Activated T-helper 2 cell treated with anti-CD3 and anti-CD28 coated beads, Interferon-gamma antibody, Interleukin-2, Interleukin-4, amounts not matched to agents 10 μg/mL and 5 μg/mL and 100 μg/mL, durations not matched to agents 14 hours and 24 hours and 36 hours (primary cell): ENCODE measurements around the gene PALLD. TPM values are rescaled to one million over a fixed set of nuclear protein-coding genes. Genes with fewer than 3 reads are reported as not detected.
"Not testable (repeated sequence)": the region's sequence is repeated elsewhere in the genome, so short reads cannot be mapped to it uniquely, and the experiment has no call there.

Source experiments
- DNase-seq: peaks from one replicate; pipeline ENCODE4 v3.0.0; 2021; ENCODE audit warnings: low spot score
- H3K27ac Mint-ChIP-seq: one replicate; pipeline ENCODE4 v1.8.0; 2021; ENCODE audit warnings: mixed read lengths
- H3K27me3 Mint-ChIP-seq: one replicate; pipeline ENCODE4 v1.8.0; 2021; ENCODE audit warnings: low read depth, mixed read lengths
- H3K36me3 Mint-ChIP-seq: one replicate; pipeline ENCODE4 v1.8.0; 2021; ENCODE audit warnings: low read depth, mixed read lengths
- H3K4me1 Mint-ChIP-seq: one replicate; pipeline ENCODE4 v1.8.0; 2021; ENCODE audit warnings: low read depth, mixed read lengths
- H3K4me3 Mint-ChIP-seq: one replicate; pipeline ENCODE4 v1.8.0; 2021; ENCODE audit warnings: low read depth, mild to moderate bottlenecking, moderate library complexity, mixed read lengths
- H3K9me3 Mint-ChIP-seq: one replicate; pipeline ENCODE4 v1.8.0; 2021; ENCODE audit warnings: mixed read lengths
- intact Hi-C: fragments of 100-400 bp; cut with micrococcal nuclease; formaldehyde crosslinking; loops from one replicate; pipeline ENCODE4 v1.15.1; 2023
- total RNA-seq: library from RNA; stranded (reverse); gene quantifications from 2 replicates; pipeline ENCODE4 v1.2.3, GENCODE V29; 2022

Gene PALLD
- total RNA-seq, 1 donor from 2014 or later = 19.8 TPM

GRCh38 chr4:168502861-168503260 is 6.0 kb downstream of the PALLD start:
- Mint-ChIP-seq H3K27ac (no peak overlapping the region), H3K9me3 (no peaks in the 10 kb centered on the region), H3K4me3 (no peak overlapping the region), H3K36me3 (no peaks in the 10 kb centered on the region), H3K27me3 (peaks cover 27% of the 10 kb centered on the region), H3K4me1 (peaks cover 2% of the 10 kb centered on the region)
- intact Hi-C loops = no loop called here
- DNase-seq = no peak

DNA sequence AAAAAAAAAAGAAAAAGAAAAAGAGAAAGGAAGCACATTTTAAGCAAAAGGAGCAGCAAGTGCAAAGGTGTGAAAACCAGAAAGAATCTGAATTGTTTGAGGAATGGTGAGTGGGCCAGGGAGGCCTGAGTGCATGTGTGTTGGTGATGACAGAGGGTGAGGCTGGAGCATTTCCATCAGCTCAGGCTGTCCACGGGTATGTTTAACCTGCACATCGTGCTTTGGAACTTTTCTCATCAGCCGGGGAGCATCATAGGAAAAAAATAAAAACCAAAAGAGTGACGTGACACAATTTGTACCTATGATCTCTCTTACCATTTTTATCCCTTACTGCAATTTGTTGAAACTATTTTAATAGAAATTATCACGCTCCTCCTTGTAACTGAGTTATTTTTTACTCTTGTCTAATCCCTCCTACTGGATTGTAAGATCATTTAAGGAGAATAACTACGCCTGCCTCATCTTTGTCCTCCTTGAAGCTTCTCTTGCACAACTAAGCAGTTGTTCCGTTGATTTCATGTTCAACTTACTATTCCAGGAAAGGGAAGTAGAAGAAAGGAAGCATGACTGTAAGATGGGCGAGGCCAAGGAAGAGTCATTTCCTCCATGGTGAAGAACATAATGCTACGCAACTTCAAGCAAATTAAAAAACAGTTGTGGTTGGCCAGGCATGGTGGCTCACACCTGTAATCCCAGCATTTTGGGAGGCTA is 7.0 kb downstream of the PALLD start:
- H3K4me3 Mint-ChIP-seq = no peak overlapping the region
- intact Hi-C loops = no loop called here
- no peak for DNase-seq

GRCh38 chr4:168504526-168504925 is 7.7 kb downstream of the PALLD start:
- Mint-ChIP-seq H3K36me3 (no peaks in the 10 kb centered on the region), H3K27ac (no peak overlapping the region), H3K9me3 (no peaks in the 10 kb centered on the region), H3K27me3 (peaks cover 23% of the 10 kb centered on the region), H3K4me3 (no peak overlapping the region), H3K4me1 (peaks cover 4% of the 10 kb centered on the region)
- DNase-seq = no peak
- intact Hi-C loops = no loop called here

More for the DNA sequence above, 7.0 kb downstream of the PALLD start:
- Mint-ChIP-seq H3K4me1 (peaks cover 2% of the 10 kb centered on the region), H3K9me3 (no peaks in the 10 kb centered on the region), H3K36me3 (no peaks in the 10 kb centered on the region), H3K27ac (no peak overlapping the region), H3K27me3 (peaks cover 23% of the 10 kb centered on the region)

GRCh38 chr4:168506014-168506413 is 9.2 kb downstream of the PALLD start:
- peaks cover 16% of the 10 kb centered on the region for H3K4me1 Mint-ChIP-seq
- H3K36me3 Mint-ChIP-seq = no peaks in the 10 kb centered on the region
- peaks cover 15% of the 10 kb centered on the region for H3K27me3 Mint-ChIP-seq
- no peaks in the 10 kb centered on the region for H3K9me3 Mint-ChIP-seq
- intact Hi-C loops = no loop called here
- no peak overlapping the region for H3K27ac Mint-ChIP-seq
- H3K4me3 Mint-ChIP-seq = no peak overlapping the region
- DNase-seq = no peak

- H3K4me3 Mint-ChIP-seq = no peak overlapping the region
- H3K36me3 Mint-ChIP-seq = no peaks in the 10 kb centered on the region
- H3K27me3 Mint-ChIP-seq = peaks cover 9% of the 10 kb centered on the region
- intact Hi-C loops = no loop called here
- peaks cover 24% of the 10 kb centered on the region for H3K4me1 Mint-ChIP-seq
- no peaks in the 10 kb centered on the region for H3K9me3 Mint-ChIP-seq
- no peak overlapping the region for H3K27ac Mint-ChIP-seq
- no peak for DNase-seq
Observed at GRCh38 chr4:168507178-168507815, 10.4 kb downstream of the PALLD start.

DNA sequence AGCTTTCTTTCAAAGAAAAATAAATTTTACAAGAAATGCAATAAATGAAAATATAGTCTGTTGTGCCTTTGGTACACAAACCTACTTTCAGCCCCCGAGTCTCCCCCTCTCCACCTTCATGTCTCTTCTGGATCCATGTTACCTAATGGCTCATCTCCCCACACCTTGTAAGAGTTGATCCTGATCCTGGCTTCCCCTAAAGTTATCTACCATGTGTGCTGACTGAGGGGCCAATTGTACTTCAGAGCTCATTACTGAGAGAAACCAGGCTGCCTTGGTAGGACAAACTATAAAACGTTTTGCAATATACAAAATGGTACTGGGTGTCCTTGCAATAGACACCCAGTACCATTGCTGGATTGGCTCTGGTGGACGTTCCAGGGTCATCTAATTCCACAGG is 11.8 kb downstream of the PALLD start:
- H3K27ac Mint-ChIP-seq = no peak overlapping the region
- no peaks in the 10 kb centered on the region for H3K36me3 Mint-ChIP-seq
- peaks cover 14% of the 10 kb centered on the region for H3K27me3 Mint-ChIP-seq
- no peak overlapping the region for H3K4me3 Mint-ChIP-seq
- no peaks in the 10 kb centered on the region for H3K9me3 Mint-ChIP-seq
- intact Hi-C loops = no loop called here
- no peak for DNase-seq
- H3K4me1 Mint-ChIP-seq = peaks cover 28% of the 10 kb centered on the region

- H3K4me3 Mint-ChIP-seq = no peak overlapping the region
- intact Hi-C loops = loop anchor here (1.0 to 10.0 kb wide), 4 partner anchors 29 to 413 kb away; partner anchors contain the start of gene DDX60L
- H3K27me3 Mint-ChIP-seq = peaks cover 12% of the 10 kb centered on the region
- no peak overlapping the region for H3K27ac Mint-ChIP-seq
- peak; percentile 16 for DNase-seq
- no peaks in the 10 kb centered on the region for H3K36me3 Mint-ChIP-seq
- H3K4me1 Mint-ChIP-seq = peaks cover 26% of the 10 kb centered on the region
- no peaks in the 10 kb centered on the region for H3K9me3 Mint-ChIP-seq
Observed at GRCh38 chr4:168509786-168510185, 12.9 kb downstream of the PALLD start.

DNA sequence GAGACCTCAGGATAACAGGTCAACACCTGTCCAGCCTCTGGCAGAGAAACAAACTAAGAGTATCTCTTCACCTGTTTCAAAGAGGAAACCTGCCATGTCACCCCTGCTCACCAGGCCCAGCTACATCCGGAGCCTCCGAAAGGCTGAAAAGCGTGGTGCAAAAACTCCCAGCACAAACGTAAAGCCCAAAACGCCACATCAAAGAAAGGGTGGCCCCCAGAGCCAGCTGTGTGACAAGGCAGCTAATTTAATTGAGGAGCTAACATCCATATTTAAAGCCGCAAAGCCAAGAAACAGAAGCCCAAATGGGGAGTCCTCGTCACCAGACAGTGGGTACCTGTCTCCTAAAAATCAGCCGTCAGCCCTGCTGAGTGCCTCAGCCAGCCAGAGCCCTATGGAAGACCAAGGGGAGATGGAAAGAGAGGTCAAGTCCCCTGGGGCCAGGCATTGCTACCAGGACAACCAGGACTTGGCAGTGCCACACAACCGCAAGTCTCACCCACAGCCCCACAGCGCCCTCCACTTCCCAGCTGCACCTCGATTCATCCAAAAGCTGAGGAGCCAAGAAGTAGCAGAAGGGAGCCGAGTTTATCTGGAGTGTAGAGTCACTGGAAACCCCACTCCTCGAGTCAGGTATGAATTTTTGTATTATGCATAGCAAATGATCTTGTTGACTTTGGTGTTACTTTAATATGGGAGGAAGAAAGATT is 15.1 kb downstream of the PALLD start:
- Mint-ChIP-seq H3K27me3 (peaks cover 19% of the 10 kb centered on the region), H3K27ac (no peak overlapping the region), H3K4me3 (no peak overlapping the region), H3K9me3 (no peaks in the 10 kb centered on the region), H3K36me3 (no peaks in the 10 kb centered on the region), H3K4me1 (peaks cover 26% of the 10 kb centered on the region)
- DNase-seq = peak; percentile 29
- intact Hi-C loops = loop anchor here (5.0 to 10.0 kb wide), 3 partner anchors 123 to 410 kb away; no protein-coding TSS in a partner anchor

GRCh38 chr4:168513826-168514225 is 17.0 kb downstream of the PALLD start:
- not testable (repeated sequence) for H3K36me3 Mint-ChIP-seq, H3K27ac Mint-ChIP-seq, DNase-seq, H3K9me3 Mint-ChIP-seq, H3K4me3 Mint-ChIP-seq
- Mint-ChIP-seq H3K4me1 (peaks cover 26% of the 10 kb centered on the region), H3K27me3 (peaks cover 26% of the 10 kb centered on the region)
- intact Hi-C loops = loop anchor here (5.0 to 10.0 kb wide), 3 partner anchors 121 to 408 kb away; no protein-coding TSS in a partner anchor

- Mint-ChIP-seq H3K9me3 (no peaks in the 10 kb centered on the region), H3K4me3 (no peak overlapping the region), H3K4me1 (peaks cover 25% of the 10 kb centered on the region), H3K36me3 (no peaks in the 10 kb centered on the region), H3K27me3 (peaks cover 28% of the 10 kb centered on the region), H3K27ac (no peak overlapping the region)
- intact Hi-C loops = loop anchor here (5.0 to 10.0 kb wide), 3 partner anchors 120 to 408 kb away; no protein-coding TSS in a partner anchor
- no peak for DNase-seq
Observed at GRCh38 chr4:168514249-168514852, 17.5 kb downstream of the PALLD start.

- peaks cover 16% of the 10 kb centered on the region for H3K4me1 Mint-ChIP-seq
- no peaks in the 10 kb centered on the region for H3K36me3 Mint-ChIP-seq
- H3K4me3 Mint-ChIP-seq = no peak overlapping the region
- intact Hi-C loops = loop anchor here (10.0 kb wide), 2 partner anchors 119 to 349 kb away; no protein-coding TSS in a partner anchor
- no peaks in the 10 kb centered on the region for H3K9me3 Mint-ChIP-seq
- H3K27ac Mint-ChIP-seq = no peak overlapping the region
- peaks cover 28% of the 10 kb centered on the region for H3K27me3 Mint-ChIP-seq
- no peak for DNase-seq
Observed at GRCh38 chr4:168515222-168516011, 18.6 kb downstream of the PALLD start.

DNA sequence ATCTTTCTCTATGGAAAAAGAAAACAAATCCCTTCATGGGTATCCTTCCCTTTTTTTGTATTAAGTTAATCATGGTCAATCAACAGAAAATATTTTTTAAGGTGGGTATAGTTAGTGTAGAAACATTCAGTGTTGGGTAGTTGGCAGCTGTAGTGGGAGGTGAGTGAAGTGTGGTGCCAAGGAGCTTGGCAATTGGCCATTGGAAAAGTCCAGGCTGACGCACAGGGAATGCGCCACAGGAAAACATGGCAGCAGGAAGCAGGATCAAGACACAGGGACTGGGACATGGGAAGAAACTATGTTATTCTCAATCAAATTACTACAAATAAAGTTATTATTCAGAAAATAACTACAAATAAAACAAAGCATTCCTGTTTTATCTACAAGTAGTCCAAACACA is 20.0 kb downstream of the PALLD start:
- Mint-ChIP-seq H3K36me3 (no peaks in the 10 kb centered on the region), H3K4me3 (no peak overlapping the region), H3K9me3 (no peaks in the 10 kb centered on the region), H3K27me3 (peaks cover 31% of the 10 kb centered on the region), H3K27ac (no peak overlapping the region), H3K4me1 (peaks cover 7% of the 10 kb centered on the region)
- no peak for DNase-seq
- intact Hi-C loops = loop anchor here (10.0 kb wide), 2 partner anchors 118 to 348 kb away; no protein-coding TSS in a partner anchor
